A673 (cell line): ENCODE results near the gene TBCC.

ENCODE experiments used
- EZH2 ChIP-seq: fragments of 200-600 bp; sonication (generic); IDR thresholded peaks from 2 replicates; pipeline ENCODE4 v1.6.1; 2017; ENCODE audit warnings: borderline replicate concordance, low read depth, mild to moderate bottlenecking, mixed read lengths, antibody characterized with exemption, low read length; ENCODE audit not compliant: poor library complexity, severe bottlenecking
- TF ChIP-seq, protein P1 (sequence below): fragments of 300-800, 200-600 bp; sonication (generic); conservative IDR thresholded peaks from 2 replicates; pipeline ENCODE4 v1.5.1; 2017; ENCODE audit warnings: low read depth, mild to moderate bottlenecking, antibody characterized with exemption, low read length, moderate library complexity, mixed read lengths

DNA sequence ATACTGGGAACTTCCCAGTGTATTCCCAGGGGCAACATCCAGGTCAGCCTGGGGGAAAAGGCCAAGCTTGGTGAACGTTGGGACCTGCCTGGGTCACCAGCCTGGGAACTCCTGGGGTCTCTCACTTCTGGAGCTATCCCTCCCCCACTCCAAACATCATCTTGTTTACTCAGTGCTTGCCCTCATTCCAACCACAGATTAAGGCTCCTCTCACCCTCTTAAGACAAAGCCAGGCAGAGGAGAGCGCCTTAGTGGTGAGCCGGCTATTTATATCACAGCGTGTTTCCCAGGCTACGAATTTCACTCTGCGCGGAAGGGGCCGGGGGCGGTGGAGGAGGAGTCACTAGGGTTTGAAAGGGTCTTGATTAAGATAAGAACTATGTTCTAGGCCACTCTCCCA, 35.6 kb downstream of the TBCC start:
- TF ChIP-seq EZH2, result no peak
- TF ChIP-seq, protein P1, sequence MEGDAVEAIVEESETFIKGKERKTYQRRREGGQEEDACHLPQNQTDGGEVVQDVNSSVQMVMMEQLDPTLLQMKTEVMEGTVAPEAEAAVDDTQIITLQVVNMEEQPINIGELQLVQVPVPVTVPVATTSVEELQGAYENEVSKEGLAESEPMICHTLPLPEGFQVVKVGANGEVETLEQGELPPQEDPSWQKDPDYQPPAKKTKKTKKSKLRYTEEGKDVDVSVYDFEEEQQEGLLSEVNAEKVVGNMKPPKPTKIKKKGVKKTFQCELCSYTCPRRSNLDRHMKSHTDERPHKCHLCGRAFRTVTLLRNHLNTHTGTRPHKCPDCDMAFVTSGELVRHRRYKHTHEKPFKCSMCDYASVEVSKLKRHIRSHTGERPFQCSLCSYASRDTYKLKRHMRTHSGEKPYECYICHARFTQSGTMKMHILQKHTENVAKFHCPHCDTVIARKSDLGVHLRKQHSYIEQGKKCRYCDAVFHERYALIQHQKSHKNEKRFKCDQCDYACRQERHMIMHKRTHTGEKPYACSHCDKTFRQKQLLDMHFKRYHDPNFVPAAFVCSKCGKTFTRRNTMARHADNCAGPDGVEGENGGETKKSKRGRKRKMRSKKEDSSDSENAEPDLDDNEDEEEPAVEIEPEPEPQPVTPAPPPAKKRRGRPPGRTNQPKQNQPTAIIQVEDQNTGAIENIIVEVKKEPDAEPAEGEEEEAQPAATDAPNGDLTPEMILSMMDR, result no peak
